AG04450 (cell line): ENCODE results near the gene TBCCD1. TPM values are rescaled to one million over a fixed set of nuclear protein-coding genes. Genes with fewer than 3 reads are reported as not detected.

ENCODE experiments used
- CTCF ChIA-PET: fragments of 300-600, 350-600 bp; formaldehyde crosslinking; extraction: SDS; loops from one replicate; lab custom pipeline; 2022; ENCODE audit warnings: antibody characterized with exemption, inconsistent platforms; lab: Charles Lee
- POLR2A ChIA-PET: fragments of 350-600 bp; formaldehyde crosslinking; extraction: SDS; loops from one replicate; lab custom pipeline; 2021; ENCODE audit warnings: antibody characterized with exemption, inconsistent platforms; lab: Yijun Ruan, JAX
- DNase-seq: peaks from one replicate; pipeline ENCODE4 v3.0.0-alpha.2; 2011; ENCODE audit warnings: low read depth, low spot score
- H3K27ac ChIP-seq: one replicate; pipeline ENCODE4 v1.5.1; 2012; ENCODE audit warnings: low read depth, low read length, control low read depth
- H3K27me3 ChIP-seq: one replicate; pipeline ENCODE4 v1.6.0; 2012; ENCODE audit warnings: low read length; ENCODE audit not compliant: control insufficient read depth, insufficient read depth
- H3K4me3 ChIP-seq: 2 replicates; pipeline ENCODE4 v1.5.1; 2011; ENCODE audit warnings: mild to moderate bottlenecking, low read depth, low read length, control low read depth
- H3K9me3 ChIP-seq: 2 replicates; pipeline ENCODE4 v1.5.1; 2012; ENCODE audit warnings: low read length; ENCODE audit not compliant: control insufficient read depth, insufficient read depth
- polyA plus RNA-seq: library from polyadenylated mRNA; depleted of rRNA; stranded (reverse); fragments of >200 nt; gene quantifications from 2 replicates; pipeline ENCODE4 v1.2.3, GENCODE V29; 2011
- TF ChIP-seq, protein P1 (sequence below): IDR thresholded peaks from 2 replicates; pipeline ENCODE4 v1.5.1; 2011; ENCODE audit warnings: low read depth, low read length, control low read depth, inconsistent platforms

Gene TBCCD1
- polyA plus RNA-seq, 1 experiment, result 13.1 TPM

DNA sequence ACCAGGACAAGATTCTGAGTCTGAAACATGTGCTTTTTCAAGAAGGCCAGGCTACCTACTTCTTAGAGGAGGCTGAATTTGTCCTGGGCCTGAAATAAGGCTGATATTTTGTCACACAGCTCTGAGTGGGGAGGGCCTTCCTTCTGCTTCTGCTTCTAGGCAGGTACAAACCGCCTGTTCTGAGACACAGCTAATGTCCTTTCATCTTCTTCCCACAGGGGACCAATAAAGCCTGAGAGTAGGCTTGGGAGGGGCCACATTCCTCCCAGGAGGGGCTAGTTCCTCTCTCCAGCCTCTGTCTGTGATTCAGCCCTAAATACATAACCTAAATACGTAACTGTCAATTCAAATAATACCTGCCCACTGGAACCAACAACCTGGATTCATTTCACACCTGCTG lies 57.7 kb downstream of the TBCCD1 start:
- no peak overlapping the region for H3K4me3 ChIP-seq
- DNase-seq, result no peak
- H3K27ac ChIP-seq, result no peak overlapping the region
- CTCF ChIA-PET, result no interaction called here
- POLR2A ChIA-PET, result no interaction called here
- TF ChIP-seq, protein P1, sequence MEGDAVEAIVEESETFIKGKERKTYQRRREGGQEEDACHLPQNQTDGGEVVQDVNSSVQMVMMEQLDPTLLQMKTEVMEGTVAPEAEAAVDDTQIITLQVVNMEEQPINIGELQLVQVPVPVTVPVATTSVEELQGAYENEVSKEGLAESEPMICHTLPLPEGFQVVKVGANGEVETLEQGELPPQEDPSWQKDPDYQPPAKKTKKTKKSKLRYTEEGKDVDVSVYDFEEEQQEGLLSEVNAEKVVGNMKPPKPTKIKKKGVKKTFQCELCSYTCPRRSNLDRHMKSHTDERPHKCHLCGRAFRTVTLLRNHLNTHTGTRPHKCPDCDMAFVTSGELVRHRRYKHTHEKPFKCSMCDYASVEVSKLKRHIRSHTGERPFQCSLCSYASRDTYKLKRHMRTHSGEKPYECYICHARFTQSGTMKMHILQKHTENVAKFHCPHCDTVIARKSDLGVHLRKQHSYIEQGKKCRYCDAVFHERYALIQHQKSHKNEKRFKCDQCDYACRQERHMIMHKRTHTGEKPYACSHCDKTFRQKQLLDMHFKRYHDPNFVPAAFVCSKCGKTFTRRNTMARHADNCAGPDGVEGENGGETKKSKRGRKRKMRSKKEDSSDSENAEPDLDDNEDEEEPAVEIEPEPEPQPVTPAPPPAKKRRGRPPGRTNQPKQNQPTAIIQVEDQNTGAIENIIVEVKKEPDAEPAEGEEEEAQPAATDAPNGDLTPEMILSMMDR, result no peak
- H3K9me3 ChIP-seq, result no peaks in the 10 kb centered on the region
- peaks cover 11% of the 10 kb centered on the region for H3K27me3 ChIP-seq

GRCh38 chr3:186506857-186507256 lies 60.3 kb downstream of the TBCCD1 start:
- ChIA-PET POLR2A (no interaction called here), CTCF (interaction anchor here (1.1 kb wide), 1 partner anchor 34 kb away, joined by 3 read pairs; no protein-coding TSS in a partner anchor)
- Histone ChIP-seq H3K4me3 (no peak overlapping the region), H3K27me3 (peaks cover 12% of the 10 kb centered on the region), H3K27ac (no peak overlapping the region), H3K9me3 (no peaks in the 10 kb centered on the region)
- TF ChIP-seq, protein P1, result no peak
- no peak for DNase-seq

DNA sequence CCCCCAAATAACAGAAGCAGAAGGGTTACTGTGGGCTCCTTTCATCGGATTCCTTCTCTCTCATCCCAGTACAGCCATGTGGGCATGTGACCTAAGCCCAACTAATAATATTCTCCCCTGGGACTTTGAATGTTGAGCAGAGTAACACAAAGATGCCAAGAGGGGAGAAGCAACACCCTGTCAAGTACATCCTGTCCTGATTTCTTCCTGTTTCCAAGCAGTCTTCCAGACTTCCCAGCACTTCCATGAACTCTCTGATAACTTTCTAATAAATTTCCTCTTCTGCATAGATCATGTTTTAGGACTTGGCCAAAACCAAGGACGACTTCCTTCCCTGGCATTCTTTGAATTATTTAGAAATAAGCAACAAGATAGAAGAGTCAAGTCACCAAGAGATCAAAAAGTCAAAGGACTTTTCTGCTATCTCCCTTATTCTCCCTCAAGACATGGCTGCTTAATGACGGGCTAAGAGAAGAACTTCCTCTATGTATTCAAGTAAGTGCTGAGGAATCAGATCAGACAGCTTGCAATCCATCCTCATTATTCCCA lies 60.9 kb downstream of the TBCCD1 start:
- H3K4me3 ChIP-seq, result no peak overlapping the region
- H3K27me3 ChIP-seq, result peaks cover 9% of the 10 kb centered on the region
- ChIA-PET CTCF (no interaction called here), POLR2A (no interaction called here)
- no peak overlapping the region for H3K27ac ChIP-seq
- H3K9me3 ChIP-seq, result no peaks in the 10 kb centered on the region
- TF ChIP-seq, protein P1, result no peak
- no peak for DNase-seq

GRCh38 chr3:186502966-186503712 lies 64.0 kb downstream of the TBCCD1 start:
- Histone ChIP-seq H3K9me3 (no peaks in the 10 kb centered on the region), H3K27ac (no peak overlapping the region), H3K4me3 (no peak overlapping the region), H3K27me3 (peaks cover 5% of the 10 kb centered on the region)
- TF ChIP-seq, protein P1, result no peak
- POLR2A ChIA-PET, result interaction anchor here (0.6 kb wide), 1 partner anchor 196 kb away, joined by 3 read pairs; no protein-coding TSS in a partner anchor
- no peak for DNase-seq
- CTCF ChIA-PET, result interaction anchor here (0.9 kb wide), 1 partner anchor 37 kb away, joined by 5 read pairs; no protein-coding TSS in a partner anchor
